ENCODE data around the gene MPZL2.
"Not testable (repeated sequence)": the region's sequence is repeated elsewhere in the genome, so short reads cannot be mapped to it uniquely, and the experiment has no call there.

MPZL2 gene

GRCh38 chr11:118263695-118264568, at the start of gene MPZL2:
Gene MPZL2 (minus strand): TSS chr11:118264297. CDS start chr11:118264153, 144 bp downstream.
- no peak for DNase-seq

- no peak for DNase-seq
Measured at GRCh38 chr11:118313242-118313641, 49.1 kb upstream of the MPZL2 start.

GRCh38 chr11:118312328-118312727, 48.2 kb upstream of the MPZL2 start:
- DNase-seq = no peak

- DNase-seq = no peak
Measured at GRCh38 chr11:118311518-118311917, 47.4 kb upstream of the MPZL2 start.

- no peak for DNase-seq
Measured at GRCh38 chr11:118310781-118311485, 46.8 kb upstream of the MPZL2 start.

GRCh38 chr11:118310271-118310670, 46.2 kb upstream of the MPZL2 start:
- DNase-seq = no peak

GRCh38 chr11:118308995-118309528, 45.0 kb upstream of the MPZL2 start:
- DNase-seq = not testable (repeated sequence)

GRCh38 chr11:118306556-118306955, 42.5 kb upstream of the MPZL2 start:
- no peak for DNase-seq

GRCh38 chr11:118305726-118306125, 41.6 kb upstream of the MPZL2 start:
- DNase-seq = no peak

- DNase-seq = no peak
Measured at GRCh38 chr11:118304568-118305248, 40.6 kb upstream of the MPZL2 start, which contains the start of gene CD3E. Gene CD3E (plus strand): TSS chr11:118304730. CDS start chr11:118304953, 223 bp downstream.

GRCh38 chr11:118304227-118304567, 40.1 kb upstream of the MPZL2 start:
- DNase-seq = no peak

GRCh38 chr11:118301600-118302195, 37.6 kb upstream of the MPZL2 start:
- no peak for DNase-seq

- DNase-seq = no peak
Measured at GRCh38 chr11:118295815-118296454, 31.8 kb upstream of the MPZL2 start.

GRCh38 chr11:118295199-118295598, 31.1 kb upstream of the MPZL2 start:
- DNase-seq = no peak

- DNase-seq = no peak
Measured at GRCh38 chr11:118294053-118294452, 30.0 kb upstream of the MPZL2 start.

- DNase-seq = no peak
Measured at GRCh38 chr11:118291477-118292135, 27.5 kb upstream of the MPZL2 start.

GRCh38 chr11:118290923-118291322, 26.8 kb upstream of the MPZL2 start:
- no peak for DNase-seq

GRCh38 chr11:118289401-118289800, 25.3 kb upstream of the MPZL2 start:
- DNase-seq = no peak

- DNase-seq = no peak
Measured at GRCh38 chr11:118287006-118287405, 22.9 kb upstream of the MPZL2 start.

- no peak for DNase-seq
Measured at GRCh38 chr11:118286545-118286944, 22.4 kb upstream of the MPZL2 start.

- no peak for DNase-seq
Measured at GRCh38 chr11:118283756-118284350, 19.8 kb upstream of the MPZL2 start.

Measured in NCI-H1694 treated with DMSO at 0.1 percent for 48 hours (cell line).